ENCODE data around the gene LGALS16. TPM values are rescaled to one million over a fixed set of nuclear protein-coding genes. Genes with fewer than 3 reads are reported as not detected.

LGALS16 gene
- total and polyA plus RNA-seq, 10 of the 15 experiments (the other 5 are each of a cell fraction or from before 2014, with no cell fraction given), result not detected

DNA sequence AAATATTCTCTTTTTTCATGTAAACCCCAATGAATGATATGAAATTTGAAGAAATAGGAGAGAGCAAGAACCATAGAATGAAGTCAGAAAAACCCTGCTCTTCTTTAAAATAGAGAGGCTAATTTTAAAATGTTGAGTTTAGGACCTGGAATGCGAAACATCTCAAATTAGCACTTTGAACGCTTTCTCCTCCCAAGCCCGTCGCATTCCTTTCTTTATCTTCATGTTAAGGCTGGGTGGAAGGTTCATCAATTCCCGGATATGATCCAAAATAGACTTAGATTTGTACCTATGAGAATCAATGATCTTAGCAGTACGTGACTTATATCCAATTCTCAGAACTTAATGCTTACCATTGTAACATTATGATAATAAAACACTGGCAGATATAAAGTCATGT is 24.1 kb upstream of the LGALS16 start:
- ChIA-PET CTCF (no interaction called here), SMC1A (ENCODE audit: uncharacterized antibody, unreplicated experiment) (no interaction called here), POLR2A (interaction anchor here (0.6 kb wide), 1 partner anchor 191 kb away, joined by 4 read pairs; no protein-coding TSS in a partner anchor), RAD21 (ENCODE audit: unreplicated experiment) (no interaction called here)
- Histone ChIP-seq H3K36me3 (ENCODE audit: control insufficient read depth in 2 of 2, insufficient read depth in 2 of 2, low read length in 1 of 2) (no peaks in the 10 kb centered on the region), H3K27me3 (replicated peaks in 1 of 2; ENCODE audit: control insufficient read depth in 2 of 2, insufficient read depth in 2 of 2, low read length in 1 of 2) (no peaks in the 10 kb centered on the region; a peak in 1 of 4 replicates), H3K27ac (ENCODE audit: control insufficient read depth, insufficient read depth) (no peak overlapping the region), H2AFZ (ENCODE audit: control insufficient read depth, low read depth, low read length) (no peak overlapping the region), H3K4me3 (no peak overlapping the region), H3K4me1 (ENCODE audit: control insufficient read depth, insufficient read depth, low read length) (no peaks in the 10 kb centered on the region), H4K20me1 (ENCODE audit: control insufficient read depth, insufficient read depth) (no peaks in the 10 kb centered on the region), H3K9ac (ENCODE audit: control insufficient read depth, insufficient read depth, low read length) (no peak overlapping the region), H3K9me3 (replicated peaks; ENCODE audit: control insufficient read depth, insufficient read depth, low read length) (no peaks in the 10 kb centered on the region), H3K79me2 (ENCODE audit: control insufficient read depth, insufficient read depth, low read length) (no peaks in the 10 kb centered on the region), H3K4me2 (ENCODE audit: control insufficient read depth, insufficient read depth) (no peak overlapping the region)
- no peak for ATAC-seq
- no peak for DNase-seq (ENCODE audit: low read depth, low spot score)
- FAIRE-seq, result no peak
- BruUV-seq (replicated peaks), result no TSS peak
- intact Hi-C loops (cut with micrococcal nuclease; ENCODE audit: unreplicated experiment) (no loop called here), in situ Hi-C loops (cut with MboI) (no loop called here)
- 37% methylated on average over 6 of the region's 6 CpGs for WGBS (ENCODE audit: insufficient coverage, insufficient replicate concordance, low lambda C conversion rate, missing lambda C conversion rate)
- no peak for TF ChIP-seq TARDBP (IDR thresholded peaks at IDR 0.05; ENCODE audit: borderline replicate concordance)
- no peak for TF ChIP-seq CHD1 (IDR thresholded peaks at IDR 0.05; ENCODE audit: low read depth, low read length)
- TF ChIP-seq ZSCAN29 (IDR thresholded peaks at IDR 0.05), result no peak
- TF ChIP-seq POLR2A (IDR thresholded peaks at IDR 0.05; ENCODE audit: low read depth, low read length), result no peak
- TF ChIP-seq NFXL1 (IDR thresholded peaks at IDR 0.05; ENCODE audit: borderline replicate concordance), result no peak
- TF ChIP-seq, protein P1, sequence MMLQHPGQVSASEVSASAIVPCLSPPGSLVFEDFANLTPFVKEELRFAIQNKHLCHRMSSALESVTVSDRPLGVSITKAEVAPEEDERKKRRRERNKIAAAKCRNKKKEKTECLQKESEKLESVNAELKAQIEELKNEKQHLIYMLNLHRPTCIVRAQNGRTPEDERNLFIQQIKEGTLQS (IDR thresholded peaks at IDR 0.05; ENCODE audit: borderline replicate concordance, extremely low read depth, low read depth, low read length), result no peak
- no peak for TF ChIP-seq ZNF384 (IDR thresholded peaks at IDR 0.05; ENCODE audit: borderline replicate concordance, low read depth, low read length)
- TF ChIP-seq, protein P2, sequence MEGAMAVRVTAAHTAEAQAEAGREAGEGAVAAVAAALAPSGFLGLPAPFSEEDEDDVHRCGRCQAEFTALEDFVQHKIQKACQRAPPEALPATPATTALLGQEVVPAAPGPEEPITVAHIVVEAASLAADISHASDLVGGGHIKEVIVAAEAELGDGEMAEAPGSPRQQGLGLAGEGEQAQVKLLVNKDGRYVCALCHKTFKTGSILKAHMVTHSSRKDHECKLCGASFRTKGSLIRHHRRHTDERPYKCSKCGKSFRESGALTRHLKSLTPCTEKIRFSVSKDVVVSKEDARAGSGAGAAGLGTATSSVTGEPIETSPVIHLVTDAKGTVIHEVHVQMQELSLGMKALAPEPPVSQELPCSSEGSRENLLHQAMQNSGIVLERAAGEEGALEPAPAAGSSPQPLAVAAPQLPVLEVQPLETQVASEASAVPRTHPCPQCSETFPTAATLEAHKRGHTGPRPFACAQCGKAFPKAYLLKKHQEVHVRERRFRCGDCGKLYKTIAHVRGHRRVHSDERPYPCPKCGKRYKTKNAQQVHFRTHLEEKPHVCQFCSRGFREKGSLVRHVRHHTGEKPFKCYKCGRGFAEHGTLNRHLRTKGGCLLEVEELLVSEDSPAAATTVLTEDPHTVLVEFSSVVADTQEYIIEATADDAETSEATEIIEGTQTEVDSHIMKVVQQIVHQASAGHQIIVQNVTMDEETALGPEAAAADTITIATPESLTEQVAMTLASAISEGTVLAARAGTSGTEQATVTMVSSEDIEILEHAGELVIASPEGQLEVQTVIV (IDR thresholded peaks at IDR 0.05; ENCODE audit: borderline replicate concordance, partially characterized antibody), result no peak
- no peak for TF ChIP-seq MEF2B (IDR thresholded peaks at IDR 0.05; ENCODE audit: partially characterized antibody, poor library complexity, severe bottlenecking)
- no peak for TF ChIP-seq SIN3A (IDR thresholded peaks at IDR 0.05; ENCODE audit: low read depth, low read length)
- TF ChIP-seq FOXK2 (IDR thresholded peaks at IDR 0.05), result no peak
- TF ChIP-seq, protein P3, sequence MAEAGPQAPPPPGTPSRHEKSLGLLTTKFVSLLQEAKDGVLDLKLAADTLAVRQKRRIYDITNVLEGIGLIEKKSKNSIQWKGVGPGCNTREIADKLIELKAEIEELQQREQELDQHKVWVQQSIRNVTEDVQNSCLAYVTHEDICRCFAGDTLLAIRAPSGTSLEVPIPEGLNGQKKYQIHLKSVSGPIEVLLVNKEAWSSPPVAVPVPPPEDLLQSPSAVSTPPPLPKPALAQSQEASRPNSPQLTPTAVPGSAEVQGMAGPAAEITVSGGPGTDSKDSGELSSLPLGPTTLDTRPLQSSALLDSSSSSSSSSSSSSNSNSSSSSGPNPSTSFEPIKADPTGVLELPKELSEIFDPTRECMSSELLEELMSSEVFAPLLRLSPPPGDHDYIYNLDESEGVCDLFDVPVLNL (IDR thresholded peaks at IDR 0.05; ENCODE audit: low read depth, low read length), result no peak
- TF ChIP-seq EP300 (IDR thresholded peaks at IDR 0.05; ENCODE audit: borderline replicate concordance in 1 of 2, control insufficient read depth in 1 of 2, low read depth in 2 of 2, low read length in 2 of 2), result no peak
- TF ChIP-seq STAT3 (IDR thresholded peaks at IDR 0.05; ENCODE audit: low read depth, low read length), result no peak
- no peak for TF ChIP-seq KAT2A (conservative IDR thresholded peaks at IDR 0.05; ENCODE audit: control insufficient read depth, low read depth, low read length)
- no peak for TF ChIP-seq NFYA (IDR thresholded peaks at IDR 0.05; ENCODE audit: borderline replicate concordance, low read depth, low read length)
- TF ChIP-seq, protein P4, sequence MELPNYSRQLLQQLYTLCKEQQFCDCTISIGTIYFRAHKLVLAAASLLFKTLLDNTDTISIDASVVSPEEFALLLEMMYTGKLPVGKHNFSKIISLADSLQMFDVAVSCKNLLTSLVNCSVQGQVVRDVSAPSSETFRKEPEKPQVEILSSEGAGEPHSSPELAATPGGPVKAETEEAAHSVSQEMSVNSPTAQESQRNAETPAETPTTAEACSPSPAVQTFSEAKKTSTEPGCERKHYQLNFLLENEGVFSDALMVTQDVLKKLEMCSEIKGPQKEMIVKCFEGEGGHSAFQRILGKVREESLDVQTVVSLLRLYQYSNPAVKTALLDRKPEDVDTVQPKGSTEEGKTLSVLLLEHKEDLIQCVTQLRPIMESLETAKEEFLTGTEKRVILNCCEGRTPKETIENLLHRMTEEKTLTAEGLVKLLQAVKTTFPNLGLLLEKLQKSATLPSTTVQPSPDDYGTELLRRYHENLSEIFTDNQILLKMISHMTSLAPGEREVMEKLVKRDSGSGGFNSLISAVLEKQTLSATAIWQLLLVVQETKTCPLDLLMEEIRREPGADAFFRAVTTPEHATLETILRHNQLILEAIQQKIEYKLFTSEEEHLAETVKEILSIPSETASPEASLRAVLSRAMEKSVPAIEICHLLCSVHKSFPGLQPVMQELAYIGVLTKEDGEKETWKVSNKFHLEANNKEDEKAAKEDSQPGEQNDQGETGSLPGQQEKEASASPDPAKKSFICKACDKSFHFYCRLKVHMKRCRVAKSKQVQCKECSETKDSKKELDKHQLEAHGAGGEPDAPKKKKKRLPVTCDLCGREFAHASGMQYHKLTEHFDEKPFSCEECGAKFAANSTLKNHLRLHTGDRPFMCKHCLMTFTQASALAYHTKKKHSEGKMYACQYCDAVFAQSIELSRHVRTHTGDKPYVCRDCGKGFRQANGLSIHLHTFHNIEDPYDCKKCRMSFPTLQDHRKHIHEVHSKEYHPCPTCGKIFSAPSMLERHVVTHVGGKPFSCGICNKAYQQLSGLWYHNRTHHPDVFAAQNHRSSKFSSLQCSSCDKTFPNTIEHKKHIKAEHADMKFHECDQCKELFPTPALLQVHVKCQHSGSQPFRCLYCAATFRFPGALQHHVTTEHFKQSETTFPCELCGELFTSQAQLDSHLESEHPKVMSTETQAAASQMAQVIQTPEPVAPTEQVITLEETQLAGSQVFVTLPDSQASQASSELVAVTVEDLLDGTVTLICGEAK (IDR thresholded peaks at IDR 0.05; ENCODE audit: borderline replicate concordance), result no peak
- TF ChIP-seq DPF2 (IDR thresholded peaks at IDR 0.05), result no peak

All from GM12878 (cell line).